K562 (cell line): ENCODE measurements around the gene SH3BP4. TPM values are rescaled to one million over a fixed set of nuclear protein-coding genes. Genes with fewer than 3 reads are reported as not detected.

Source experiments
- ATAC-seq: fragments of 200-7000 bp; cut with Tn5 transposase; 3 replicates; pipeline ENCODE4 v1.9.1; 2020; ENCODE audit warnings: moderate library complexity
- BruUV-seq: library from RNA; stranded (reverse); fragments of 400-500 nt; replicated peaks from 2 replicates; lab custom pipeline; 2021; lab: Mats Ljungman, UMichigan
- CTCF ChIA-PET: fragments of 300-600 bp; formaldehyde crosslinking; extraction: SDS; loops from one replicate; lab custom pipeline; 2021; ENCODE audit warnings: low intra/inter-chr PET ratio; lab: Yijun Ruan, JAX
- POLR2A ChIA-PET: fragments of 300-600, 350-650 bp; sonication (Branson Sonifier 250); formaldehyde crosslinking; extraction: SDS; loops from one replicate; lab custom pipeline; 2021; ENCODE audit warnings: antibody characterized with exemption, inconsistent platforms; lab: Yijun Ruan, JAX
- DNase-seq, 4 experiments: peaks; one replicate each; pipeline versions ENCODE4 v3.0.0 to v3.0.0-alpha.2; 2011 to 2018; ENCODE audit warnings: low spot score in 3 of 4, mixed read lengths in 3 of 4; ENCODE audit errors: extremely low read depth in 1 of 4
- FAIRE-seq: peaks from 2 replicates; lab custom pipeline; 2011; peaks lifted over from hg19 to GRCh38; lab: Jason Lieb, UNC
- H2AFZ ChIP-seq: 2 replicates; pipeline ENCODE4 v1.6.0; 2011; ENCODE audit warnings: low read depth, low read length, control low read depth, inconsistent platforms
- H3K27ac ChIP-seq: fragments of 200-600 bp; 3 replicates; pipeline ENCODE4 v1.8.0; 2011; ENCODE audit warnings: low read depth, mild to moderate bottlenecking, control low read depth, inconsistent platforms, low read length, moderate library complexity, mixed read lengths; ENCODE audit errors: extremely low read depth
- H3K27me3 ChIP-seq, 2 experiments: fragments of 300-600 bp in 1 of 2; 2 replicates in 1 of 2; 3 replicates in 1 of 2; pipeline versions ENCODE4 v1.6.0 to v1.8.0; 2011; ENCODE audit warnings: inconsistent platforms in 2 of 2, low read length in 2 of 2, mild to moderate bottlenecking in 1 of 2, mixed read lengths in 1 of 2, moderate library complexity in 1 of 2; ENCODE audit not compliant: control insufficient read depth in 2 of 2, insufficient read depth in 2 of 2
- H3K36me3 ChIP-seq: fragments of 300-600 bp; 3 replicates; pipeline ENCODE4 v1.8.0; 2011; ENCODE audit warnings: mild to moderate bottlenecking, low read length, inconsistent platforms; ENCODE audit not compliant: control insufficient read depth, insufficient read depth
- H3K4me1 ChIP-seq, 2 experiments: fragments of 200-600 bp in 1 of 2; replicated peaks in 1 of 2; 2 replicates in 1 of 2; 3 replicates in 1 of 2; pipeline versions ENCODE4 v1.5.1 to v1.8.0; 2011; ENCODE audit warnings: inconsistent platforms in 2 of 2, low read length in 2 of 2, mild to moderate bottlenecking in 1 of 2, mixed read lengths in 1 of 2, moderate library complexity in 1 of 2; ENCODE audit not compliant: control insufficient read depth in 2 of 2, insufficient read depth in 2 of 2
- H3K4me2 ChIP-seq: 2 replicates; pipeline ENCODE4 v1.6.1; 2011; ENCODE audit warnings: low read length, control low read depth, inconsistent platforms, mixed read lengths; ENCODE audit not compliant: insufficient read depth
- H3K4me3 ChIP-seq: fragments of 200-600 bp; sonication (generic), shearing (Covaris generic); 2 replicates; pipeline ENCODE4 v1.5.1; 2016; ENCODE audit warnings: control low read depth, inconsistent platforms
- H3K79me2 ChIP-seq: fragments of 200-600 bp; 3 replicates; pipeline ENCODE4 v1.8.0; 2011; ENCODE audit warnings: low read length, inconsistent platforms; ENCODE audit not compliant: control insufficient read depth, insufficient read depth
- H3K9ac ChIP-seq, 2 experiments: 2 replicates each; pipeline versions ENCODE4 v1.6.0 to v1.6.1; 2011; ENCODE audit warnings: low read depth in 2 of 2, low read length in 2 of 2, control low read depth in 1 of 2, inconsistent platforms in 1 of 2, mild to moderate bottlenecking in 1 of 2, mixed read lengths in 1 of 2; ENCODE audit not compliant: insufficient read depth in 1 of 2
- H3K9me1 ChIP-seq: one replicate; pipeline ENCODE4 v1.6.0; 2011; ENCODE audit warnings: inconsistent platforms, mild to moderate bottlenecking, low read length, moderate library complexity; ENCODE audit not compliant: control insufficient read depth, insufficient read depth
- H3K9me3 ChIP-seq: replicated peaks from 2 replicates; pipeline ENCODE4 v1.5.1; 2011; ENCODE audit warnings: low read depth, low read length, inconsistent platforms; ENCODE audit not compliant: control insufficient read depth, insufficient read depth
- H4K20me1 ChIP-seq: replicated peaks from 2 replicates; pipeline ENCODE4 v1.6.1; 2011; ENCODE audit warnings: low read length, inconsistent platforms, mixed read lengths; ENCODE audit not compliant: control insufficient read depth, insufficient read depth
- BRF1 ChIP-seq: IDR thresholded peaks from 3 replicates; pipeline ENCODE4 v1.6.1; 2011; ENCODE audit warnings: borderline replicate concordance, mild to moderate bottlenecking; ENCODE audit not compliant: insufficient read length; ENCODE audit errors: extremely low read depth
- CC2D1A ChIP-seq: fragments of 450-650 bp; IDR thresholded peaks from 2 replicates; pipeline ENCODE4 v1.6.1; 2017; ENCODE audit warnings: mild to moderate bottlenecking
- JUN ChIP-seq, 2 experiments: sonication (generic) in 1 of 2; formaldehyde crosslinking in 1 of 2; IDR thresholded peaks; 2 replicates each; pipeline versions ENCODE4 v1.6.1 to v1.8.0; 2012 to 2022; ENCODE audit warnings: borderline replicate concordance in 2 of 2, mild to moderate bottlenecking in 2 of 2, improper control_type of control experiment in 1 of 2, low read depth in 1 of 2, low read length in 1 of 2, missing genetic modification reagents in 1 of 2
- JUND ChIP-seq, 2 experiments: IDR thresholded peaks; 2 replicates in 1 of 2; 3 replicates in 1 of 2; pipeline ENCODE4 v1.6.1; 2011; ENCODE audit warnings: borderline replicate concordance in 2 of 2, low read depth in 2 of 2, low read length in 2 of 2, improper control_type of control experiment in 1 of 2, missing biosample characterization in 1 of 2, missing genetic modification characterization in 1 of 2, missing genetic modification reagents in 1 of 2
- MCM3 ChIP-seq: fragments of 450-650 bp; IDR thresholded peaks from 2 replicates; pipeline ENCODE4 v1.6.1; 2016
- NR0B1 ChIP-seq: fragments of 450-650 bp; IDR thresholded peaks from one replicate; pipeline ENCODE4 v1.6.1; 2018; ENCODE audit warnings: mild to moderate bottlenecking, moderate library complexity; ENCODE audit not compliant: partially characterized antibody
- OTX1 ChIP-seq: fragments of 450-650 bp; formaldehyde crosslinking; IDR thresholded peaks from 2 replicates; pipeline ENCODE4 v1.4.0; 2022; ENCODE audit warnings: mild to moderate bottlenecking
- PTTG1 ChIP-seq: fragments of 450-650 bp; IDR thresholded peaks from 2 replicates; pipeline ENCODE4 v1.6.1; 2016; ENCODE audit warnings: low read depth, mild to moderate bottlenecking, missing genetic modification characterization, missing compliant biosample characterization
- RHOXF2B ChIP-seq: fragments of 250-450 bp; sonication (Bioruptor Pico); conservative IDR thresholded peaks from 2 replicates; pipeline ENCODE4 v1.5.1; 2021
- SOX6 ChIP-seq: fragments of 450-650 bp; IDR thresholded peaks from 2 replicates; pipeline ENCODE4 v1.6.1; 2014; ENCODE audit warnings: mild to moderate bottlenecking
- TAF1 ChIP-seq: IDR thresholded peaks from 2 replicates; pipeline ENCODE4 v1.6.1; 2011; ENCODE audit warnings: mild to moderate bottlenecking, low read length, moderate library complexity; ENCODE audit not compliant: insufficient read depth, control insufficient read depth, severe bottlenecking; ENCODE audit errors: extremely low read depth
- TEAD1 ChIP-seq, 2 experiments: fragments of 450-650 bp in 1 of 2; sonication (generic) in 1 of 2; formaldehyde crosslinking; IDR thresholded peaks; 2 replicates each; pipeline versions ENCODE4 v1.4.0 to v1.8.0; 2020 to 2022; ENCODE audit warnings: mild to moderate bottlenecking in 2 of 2, missing genetic modification reagents in 1 of 2
- TSHZ1 ChIP-seq: fragments of 250-450 bp; sonication (Bioruptor Pico); IDR thresholded peaks from 2 replicates; pipeline ENCODE4 v1.4.0; 2020; ENCODE audit warnings: mild to moderate bottlenecking, moderate library complexity
- ZNF830 ChIP-seq: fragments of 250-450 bp; sonication (Bioruptor Pico); IDR thresholded peaks from 2 replicates; pipeline ENCODE4 v1.5.0; 2021; ENCODE audit warnings: mild to moderate bottlenecking
- WGBS: fragments of 100-300 bp; shearing (Covaris generic); methylation state at CpG from one replicate; pipeline ENCODE4 v1.1.6; 2016; ENCODE audit warnings: low coverage, mixed read lengths; ENCODE audit not compliant: insufficient coverage; ENCODE audit errors: missing lambda C conversion rate; 5-methylcytosine and 5-hydroxymethylcytosine counted together
- in situ Hi-C: fragments of 300-500 bp; cut with MboI; formaldehyde crosslinking; loops from 4 replicates; pipeline ENCODE4 v1.15.0; 2018; ENCODE audit warnings: inconsistent platforms, mixed read lengths
- intact Hi-C: fragments of 100-400 bp; cut with micrococcal nuclease; formaldehyde crosslinking; loops from 2 replicates; pipeline ENCODE4 v1.14.2; 2022
- polyA plus RNA-seq, 8 experiments: library from polyadenylated mRNA; depleted of rRNA in 4 of 8; stranded (reverse) in 5 of 8; unstranded in 3 of 8; fragments of >200 nt; fragmentation: Nextera tagmentation in 2 of 8; fragmentation: Illumina TruSeq in 1 of 8; extraction: Ambion mirVana in 2 of 8; extraction: Trizol in 1 of 8; gene quantifications; 2 replicates each; pipeline versions ENCODE4 v1.2.1 to v1.2.3, GENCODE V29; 2011 to 2014; ENCODE audit warnings: inconsistent platforms in 1 of 8, missing spikeins in 1 of 8
- total RNA-seq, 7 experiments: library from RNA; depleted of rRNA in 6 of 7; stranded (reverse); fragments of >200 nt in 6 of 7; fragmentation: Illumina TruSeq in 2 of 7; extraction: Trizol in 2 of 7; gene quantifications; 2 replicates each; pipeline versions ENCODE4 v1.2.1 to v1.2.3, GENCODE V29; 2011 to 2021; ENCODE audit warnings: low replicate concordance in 1 of 7

Gene SH3BP4
- total and polyA plus RNA-seq, 9 of the 15 experiments (the other 6 are each of a cell fraction or from before 2014, with no cell fraction given), result 0.03 to 0.28 (median 0.27) TPM; not detected in 6

- no peak overlapping the region for H3K4me2 ChIP-seq
- TF ChIP-seq JUND (IDR thresholded peaks at IDR 0.05; ENCODE audit: borderline replicate concordance, low read depth, low read length) (no peak), JUND (tag; IDR thresholded peaks at IDR 0.05; ENCODE audit: borderline replicate concordance, low read depth, low read length) (no peak), OTX1 (CRISPR knock-in tag) (no peak), ZNF830 (CRISPR knock-in tag) (no peak), SOX6 (no peak), NR0B1 (no peak), CC2D1A (no peak), TSHZ1 (no peak), TEAD1 (CRISPR knock-in tag; IDR thresholded peaks at IDR 0.05) (no peak), JUN (IDR thresholded peaks at IDR 0.05; ENCODE audit: borderline replicate concordance, low read depth, low read length) (no peak), JUN (CRISPR knock-in tag; IDR thresholded peaks at IDR 0.05; ENCODE audit: borderline replicate concordance) (no peak), PTTG1 (tag) (no peak), RHOXF2B (CRISPR knock-in tag) (no peak), MCM3 (no peak), TAF1 (no peak), BRF1 (no peak)
- DNase-seq (no peak), FAIRE-seq (no peak), ATAC-seq (no peak)
- H3K9ac ChIP-seq, result no peak overlapping the region
- no peaks in the 10 kb centered on the region for H3K4me1 ChIP-seq
- in situ Hi-C loops (no loop called here), intact Hi-C loops (no loop called here)
- no peaks in the 10 kb centered on the region for H4K20me1 ChIP-seq
- H3K27ac ChIP-seq, result no peak overlapping the region
- ChIA-PET POLR2A (no interaction called here), CTCF (no interaction called here)
- H3K9me3 ChIP-seq, result no peaks in the 10 kb centered on the region
- no peak overlapping the region for H2AFZ ChIP-seq
- H3K79me2 ChIP-seq, result no peaks in the 10 kb centered on the region
- BruUV-seq, result no TSS peak
- no peak overlapping the region for H3K4me3 ChIP-seq
- WGBS, result 0% methylated on average over 4 of the region's 7 CpGs
- H3K27me3 ChIP-seq, result peaks cover 0 to 7% of the 10 kb centered on the region in 2 experiments; a peak in 2 of 5 replicates
- no peaks in the 10 kb centered on the region for H3K9me1 ChIP-seq
- no peaks in the 10 kb centered on the region for H3K36me3 ChIP-seq
Measured at GRCh38 chr2:234940527-234940926, 11.3 kb upstream of the SH3BP4 start.
